Measurements from ENCODE around the gene MBNL2.

GRCh38 chr13:97240788-97241734, 18.9 kb downstream of the MBNL2 start:
- no peak for TF ChIP-seq EZH2 (IDR thresholded peaks at IDR 0.05; ENCODE audit: insufficient read depth, poor library complexity, severe bottlenecking)
- no peak for TF ChIP-seq EZH2phosphoT487 (IDR thresholded peaks at IDR 0.05; ENCODE audit: insufficient read depth, low read depth)
